ENCODE data around the gene CLEC4F.

The CLEC4F gene

DNA sequence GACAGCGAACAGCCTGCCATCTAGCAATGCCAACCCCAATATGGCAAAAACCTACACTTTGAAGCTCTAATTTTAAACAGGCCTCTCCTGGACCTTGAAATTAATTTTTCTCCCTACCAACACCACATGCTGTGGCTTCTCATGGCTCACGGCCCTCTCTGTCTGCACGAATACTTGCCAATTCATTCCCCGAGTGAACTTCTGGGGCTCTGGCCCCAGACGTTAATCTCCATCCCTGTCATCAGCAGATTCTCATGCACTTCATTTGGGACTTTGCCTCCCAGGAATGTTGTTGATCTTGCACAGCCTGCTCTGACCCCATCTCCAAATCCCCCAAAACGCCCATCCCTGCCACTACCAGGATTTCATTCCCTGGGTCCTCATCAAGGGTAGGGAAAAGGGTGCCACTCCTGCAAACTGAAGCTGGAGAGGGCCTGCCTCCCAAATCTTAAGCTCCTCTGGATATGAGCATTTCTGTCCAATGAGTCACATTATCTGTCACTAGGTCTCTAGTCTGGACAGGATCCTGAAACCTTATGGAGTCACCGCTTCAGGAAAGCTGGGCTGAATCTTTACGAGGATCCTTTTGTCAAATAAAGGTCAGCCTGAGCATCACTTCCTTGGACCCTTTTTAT is 40.4 kb downstream of the CLEC4F start:
- DNase-seq = no peak

DNA sequence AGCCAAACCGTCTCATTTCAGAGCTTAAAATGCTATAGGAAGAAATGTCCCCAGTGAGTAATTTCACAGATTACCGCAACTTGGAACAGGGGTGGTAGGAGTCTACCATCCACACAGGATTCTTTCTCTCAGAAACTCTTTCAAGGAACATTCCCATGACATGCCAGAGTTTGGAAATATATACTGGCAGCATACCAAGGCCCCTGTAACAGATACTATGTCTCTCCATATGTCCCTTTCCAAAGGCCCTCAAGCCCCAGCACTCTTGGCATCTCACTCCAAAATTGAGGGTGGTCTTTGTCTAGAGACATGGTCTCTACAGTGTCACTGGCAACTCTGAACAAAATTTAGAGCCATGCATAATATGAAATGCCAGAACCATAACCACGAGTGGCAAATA is 40.9 kb downstream of the CLEC4F start:
- no peak for DNase-seq

DNA sequence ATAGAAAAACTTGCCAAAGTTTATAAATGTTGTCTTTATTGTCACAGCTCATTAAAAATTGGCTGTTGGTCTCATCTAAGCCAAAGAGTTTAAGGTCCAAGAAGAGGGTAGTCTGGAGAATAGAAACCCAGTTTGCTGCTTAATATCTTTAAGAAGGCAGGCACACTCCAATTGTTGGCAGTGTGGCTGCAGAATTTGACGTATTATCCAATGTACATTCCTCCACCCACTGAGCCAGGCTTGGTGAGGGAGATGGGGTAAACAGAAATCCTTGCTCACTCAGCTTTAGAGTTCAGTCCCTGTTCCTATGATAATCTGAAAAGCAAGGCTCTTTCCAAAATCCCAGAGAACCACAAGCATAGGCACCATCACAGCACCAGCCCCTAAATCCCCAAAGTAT is 41.7 kb downstream of the CLEC4F start:
- DNase-seq = no peak

DNA sequence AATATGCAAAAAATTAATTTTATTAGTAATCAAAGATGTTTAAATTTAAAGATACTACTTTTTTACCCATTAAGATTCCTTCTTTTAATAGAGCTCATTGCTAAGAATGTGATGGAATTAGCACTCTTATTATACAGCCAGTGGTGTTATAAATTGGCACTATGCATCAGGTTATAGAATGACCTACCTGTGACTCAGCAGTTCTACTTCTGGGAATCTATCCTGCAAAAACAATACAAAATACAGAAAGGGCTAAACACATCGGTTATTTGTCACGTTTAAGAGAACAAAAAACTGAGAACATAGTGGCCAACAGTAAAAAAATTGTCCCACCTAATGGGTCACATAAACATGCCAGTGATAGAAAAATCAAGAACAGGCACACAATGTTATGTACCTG is 42.9 kb downstream of the CLEC4F start:
- no peak for DNase-seq

GRCh38 chr2:70776266-70776665 is 44.1 kb downstream of the CLEC4F start:
- no peak for DNase-seq

- DNase-seq = no peak
Measured at GRCh38 chr2:70775141-70775540, 45.3 kb downstream of the CLEC4F start.

DNA sequence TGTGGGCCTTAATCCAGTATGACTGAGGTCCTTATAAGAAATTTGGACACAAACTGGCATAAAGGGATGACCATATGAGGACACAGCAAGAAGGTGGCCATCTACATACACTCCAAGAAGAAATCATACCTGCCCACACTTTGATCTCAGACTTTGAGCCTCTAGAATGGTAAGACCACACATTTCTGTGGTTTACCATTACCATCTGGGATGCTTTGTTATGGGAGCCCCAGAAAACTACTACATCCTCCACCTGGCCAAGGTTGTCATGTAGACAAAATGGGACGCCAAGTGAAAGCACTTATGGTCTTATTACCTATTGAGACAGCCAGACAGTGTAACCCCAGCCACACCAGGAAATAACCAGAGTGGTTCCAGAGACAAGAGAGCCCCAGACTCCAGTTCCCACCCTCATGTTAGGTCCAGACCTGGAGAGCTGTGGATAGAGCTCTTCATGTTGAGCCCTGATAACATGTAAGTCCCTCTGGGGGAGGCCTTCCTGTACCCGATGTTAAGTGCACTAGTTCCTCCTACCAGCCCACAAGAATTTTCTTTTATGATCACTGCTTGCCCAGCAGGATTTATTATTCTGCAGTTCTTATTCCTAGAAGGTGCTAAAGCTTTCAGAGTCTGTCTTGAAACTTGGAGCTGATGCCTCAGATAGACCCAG is 47.8 kb downstream of the CLEC4F start:
- peak; percentile 21 for DNase-seq

GRCh38 chr2:70771446-70771845 is 49.0 kb downstream of the CLEC4F start:
- DNase-seq = no peak

DNA sequence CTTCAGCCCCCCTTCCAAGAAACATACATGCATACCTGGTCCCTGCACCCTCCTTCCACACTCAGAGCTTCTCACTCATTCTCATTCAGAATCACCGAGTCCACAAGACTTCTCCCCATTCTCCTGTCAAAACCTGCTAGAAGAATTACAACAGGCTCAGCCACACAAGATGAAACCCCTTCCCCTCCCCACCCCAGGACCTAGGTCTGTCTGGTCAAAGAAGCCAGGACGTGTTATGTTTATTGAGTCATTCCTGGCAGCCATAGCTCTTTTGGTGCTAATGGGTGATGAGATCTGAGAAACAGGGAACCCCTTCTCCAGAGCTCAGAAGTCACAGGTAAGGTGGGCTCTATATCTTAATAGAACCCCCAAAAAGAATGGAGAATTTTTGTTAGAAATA is 50.9 kb downstream of the CLEC4F start:
- DNase-seq = no peak

DNA sequence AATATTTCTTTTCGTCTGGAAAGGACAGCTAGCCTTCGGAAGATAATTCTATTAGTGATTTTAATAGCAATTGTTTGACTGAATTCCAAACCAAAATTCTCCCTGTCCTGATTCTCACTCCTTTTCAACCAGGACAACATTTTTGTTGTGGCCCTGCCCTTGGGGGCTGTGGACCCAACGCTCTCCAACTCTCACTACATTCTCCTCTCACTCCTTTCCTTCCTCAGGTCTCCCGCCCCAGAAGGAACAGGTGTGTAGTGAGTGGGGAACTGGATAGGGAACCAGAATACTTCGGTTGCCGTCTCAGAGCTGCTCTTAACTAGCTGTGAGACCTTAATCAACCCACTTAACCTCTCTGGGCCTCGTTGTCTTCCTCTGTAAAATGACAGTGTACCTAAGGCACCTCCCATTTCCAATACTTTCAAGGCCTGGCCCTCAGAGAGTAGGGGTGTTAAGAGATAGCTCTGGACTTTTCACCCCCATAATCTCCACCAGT is 51.8 kb downstream of the CLEC4F start:
- DNase-seq = no peak

- DNase-seq = peak; percentile 58
Measured at GRCh38 chr2:70767699-70768589, 52.5 kb downstream of the CLEC4F start, which contains the start of gene ADD2. Gene ADD2 (minus strand): TSS chr2:70768200. CDS start chr2:70706408, 61,792 bp downstream.

DNA sequence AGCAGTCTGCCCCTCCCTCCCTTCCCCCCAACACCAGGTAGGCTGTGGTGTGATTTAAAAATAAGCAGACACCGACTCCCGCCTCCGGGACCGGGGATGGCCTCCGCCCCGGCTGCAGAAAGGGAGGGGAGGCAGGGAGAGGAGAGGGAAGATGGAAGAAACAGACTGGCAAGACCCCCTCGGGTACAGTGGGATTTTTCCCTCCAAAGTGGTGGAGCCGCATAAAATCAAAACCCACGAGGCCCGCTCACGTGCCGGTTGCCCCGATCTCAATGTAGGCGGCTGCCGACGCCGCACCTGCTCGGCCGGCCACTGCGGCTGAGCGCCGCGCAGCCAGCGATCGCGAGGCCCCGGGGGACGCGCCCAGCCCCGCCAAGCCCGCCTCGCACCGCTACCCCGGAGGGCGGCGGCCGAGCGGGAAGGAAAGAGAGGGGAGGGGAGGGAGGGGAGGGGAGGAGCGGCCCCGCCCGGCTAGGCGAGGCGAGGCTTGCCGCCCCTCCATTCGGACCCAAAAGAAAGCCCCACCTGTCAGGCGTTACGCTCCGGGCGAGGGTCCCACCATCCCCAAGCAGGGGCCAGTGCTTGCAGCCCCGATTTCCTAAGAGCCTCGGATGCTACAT is 53.2 kb downstream of the CLEC4F start:
- peak; percentile 9 for DNase-seq

DNA sequence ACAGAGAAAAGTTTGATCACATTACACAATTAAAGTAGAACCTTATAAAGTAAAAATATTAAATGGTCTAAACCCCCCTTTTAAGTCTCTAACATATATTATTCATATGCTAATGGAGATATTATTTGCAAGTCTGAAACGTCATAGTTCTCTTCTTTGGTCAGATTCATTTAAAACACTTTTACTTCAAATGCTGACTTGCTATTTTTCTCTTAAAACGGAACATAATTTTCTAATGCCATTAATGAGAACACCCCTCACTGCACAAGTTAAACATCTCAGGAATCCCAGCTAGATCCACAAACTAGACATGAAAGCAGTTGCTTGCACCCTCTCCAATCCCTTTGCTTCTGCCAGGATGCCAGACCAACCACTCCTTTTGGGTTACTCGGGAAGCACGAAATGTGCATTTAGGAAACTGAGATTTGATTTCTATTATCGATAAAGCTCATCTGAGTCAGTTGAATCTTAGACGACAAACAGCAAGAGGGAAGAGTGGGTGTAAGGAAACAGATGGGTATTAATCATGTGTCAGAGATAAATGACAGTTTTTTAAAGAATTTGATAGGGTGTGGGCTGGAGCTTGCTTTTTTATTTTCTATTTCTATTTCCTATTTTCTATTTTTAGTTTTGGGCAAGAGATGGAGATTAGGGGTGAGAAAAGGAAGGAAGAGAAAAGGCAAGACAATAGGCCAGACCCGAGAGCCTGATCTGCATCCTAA is 53.9 kb downstream of the CLEC4F start:
- DNase-seq = no peak

- no peak for DNase-seq
Measured at GRCh38 chr2:70765507-70765906, 54.9 kb downstream of the CLEC4F start.

DNA sequence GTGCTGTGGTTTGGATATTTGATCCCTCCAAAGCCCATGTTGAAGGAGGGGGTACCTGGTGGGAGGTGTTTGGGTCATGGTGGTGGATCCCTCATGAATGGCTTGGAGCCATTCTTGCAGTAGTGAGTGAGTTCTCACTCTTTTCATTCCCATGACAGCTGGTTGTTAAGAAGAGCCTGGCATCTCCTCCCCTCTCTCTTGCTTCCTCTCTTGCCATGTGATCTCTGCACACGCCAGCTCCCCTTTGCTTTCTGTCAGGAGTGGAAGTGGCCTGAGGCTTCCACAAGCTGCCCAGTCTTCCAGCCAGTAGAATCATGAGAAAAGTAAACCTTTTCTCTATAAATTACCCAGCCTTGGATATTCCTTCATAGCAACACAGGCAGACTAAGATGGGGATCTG is 61.0 kb downstream of the CLEC4F start:
- DNase-seq = no peak
